ENCODE results near the gene KIRREL2. TPM values are rescaled to one million over a fixed set of nuclear protein-coding genes. Genes with fewer than 3 reads are reported as not detected.
"Not testable (repeated sequence)": the region's sequence is repeated elsewhere in the genome, so short reads cannot be mapped to it uniquely, and the experiment has no call there.

Gene KIRREL2
- 10 to 100 TPM in 3 of 4 donors, 1 to 10 TPM in 1; 7.7 to 12.8 (median 11.5) TPM for polyA plus RNA-seq (ENCODE audit: insufficient read length in 4 of 4)

- no peak for DNase-seq (ENCODE audit: low read depth in 4 of 4, low spot score in 2 of 4)
Observed at GRCh38 chr19:35856546-35857149, at the start of gene KIRREL2. Gene KIRREL2, plus strand, starts transcription at chr19:35856911. Its CDS starts 209 bp downstream, at chr19:35857120.

- no peak for DNase-seq (ENCODE audit: low read depth in 4 of 4, low spot score in 2 of 4)
Observed at GRCh38 chr19:35807633-35808032, 49.1 kb upstream of the KIRREL2 start.

GRCh38 chr19:35811317-35812219 is 45.1 kb upstream of the KIRREL2 start:
- DNase-seq (ENCODE audit: low read depth in 4 of 4, low spot score in 2 of 4) = no peak

DNA sequence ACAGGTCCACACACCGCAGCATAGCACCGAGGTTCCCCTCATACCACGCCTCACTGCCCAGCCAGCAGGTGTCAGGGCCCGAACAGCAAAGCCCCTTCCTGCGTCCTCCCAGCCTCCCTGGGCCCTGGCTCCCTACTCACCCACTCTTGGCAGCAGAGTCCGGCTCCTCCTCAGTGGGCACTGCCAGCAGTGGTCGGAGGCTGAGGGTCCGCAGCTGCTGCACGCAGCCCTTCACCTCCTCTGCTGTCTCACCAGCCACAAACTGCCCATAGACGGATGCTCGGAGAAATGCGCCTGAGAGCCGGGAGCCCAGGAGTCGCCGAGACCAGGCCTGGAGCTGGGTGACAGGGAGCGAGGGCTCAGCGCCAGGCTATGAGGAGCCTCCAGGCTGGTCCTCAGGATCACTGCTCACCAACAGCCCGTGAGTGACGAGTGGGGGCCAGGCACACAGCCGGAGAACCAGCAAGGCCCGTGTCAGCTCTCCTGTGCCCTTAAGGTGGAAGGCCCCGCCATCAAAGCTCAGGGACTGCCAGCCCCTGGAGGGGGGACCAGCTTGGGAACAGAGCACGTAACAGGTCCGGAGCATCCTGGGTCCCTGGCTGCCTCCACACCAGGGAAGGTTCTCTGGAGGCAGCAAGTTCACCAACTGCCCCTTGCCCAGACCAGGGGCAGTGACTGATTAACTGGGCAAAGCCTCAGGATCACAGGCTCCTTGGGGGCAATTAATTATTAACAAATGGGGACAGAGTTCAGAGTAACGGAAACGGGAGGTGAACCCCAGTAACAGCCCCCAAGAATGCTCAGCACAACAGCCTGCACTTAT is 44.3 kb upstream of the KIRREL2 start, which contains the start of gene PRODH2:
TSS of gene PRODH2 (minus strand) at position 626 of the 823 bp plus-strand sequence. CDS start at position 586, 40 bp downstream.
- DNase-seq (ENCODE audit: low read depth in 4 of 4, low spot score in 2 of 4) = no peak

- DNase-seq (ENCODE audit: low read depth in 4 of 4, low spot score in 2 of 4) = no peak
Observed at GRCh38 chr19:35813043-35813890, 43.4 kb upstream of the KIRREL2 start.

DNA sequence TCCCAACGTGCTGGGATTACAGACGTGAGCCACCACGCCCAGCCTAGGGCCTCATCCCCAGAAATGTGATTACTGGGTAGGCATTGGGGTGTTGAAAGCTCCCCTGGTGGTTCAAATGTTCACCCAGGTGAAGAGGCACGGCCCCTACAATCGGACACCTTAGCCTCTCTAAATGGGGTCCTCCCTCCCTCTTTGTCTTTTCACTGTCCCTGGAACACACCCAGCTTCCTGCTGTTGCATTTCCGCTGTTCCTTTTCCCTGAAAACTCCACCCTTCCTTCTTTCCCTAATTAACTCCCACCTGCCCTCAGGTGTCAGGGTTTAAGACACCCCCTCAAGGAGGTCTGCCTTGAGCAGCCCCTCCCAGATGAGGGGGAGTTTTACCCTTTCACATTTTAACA is 40.4 kb upstream of the KIRREL2 start:
- DNase-seq (ENCODE audit: low read depth in 4 of 4, low spot score in 2 of 4) = no peak

DNA sequence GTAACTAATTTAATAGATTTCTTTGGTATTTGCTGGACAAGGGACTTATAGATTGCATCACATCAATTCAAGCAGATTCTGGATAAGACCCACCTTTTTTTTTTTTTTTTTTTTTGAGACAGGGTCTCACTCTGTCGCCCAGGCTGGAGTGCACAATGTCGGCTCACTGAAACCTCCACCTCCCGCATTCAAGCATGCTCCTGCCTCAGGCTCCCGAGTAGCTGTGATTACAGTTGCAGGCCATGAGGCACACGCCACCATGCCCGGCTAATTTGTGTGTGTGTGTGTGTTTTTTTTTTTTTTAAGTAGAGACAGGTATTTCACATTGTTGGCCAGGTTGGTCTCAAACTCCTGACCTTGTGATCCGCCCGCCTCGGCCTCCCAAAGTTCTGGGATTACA is 39.9 kb upstream of the KIRREL2 start:
- no peak for DNase-seq (ENCODE audit: low read depth in 4 of 4, low spot score in 2 of 4)

DNA sequence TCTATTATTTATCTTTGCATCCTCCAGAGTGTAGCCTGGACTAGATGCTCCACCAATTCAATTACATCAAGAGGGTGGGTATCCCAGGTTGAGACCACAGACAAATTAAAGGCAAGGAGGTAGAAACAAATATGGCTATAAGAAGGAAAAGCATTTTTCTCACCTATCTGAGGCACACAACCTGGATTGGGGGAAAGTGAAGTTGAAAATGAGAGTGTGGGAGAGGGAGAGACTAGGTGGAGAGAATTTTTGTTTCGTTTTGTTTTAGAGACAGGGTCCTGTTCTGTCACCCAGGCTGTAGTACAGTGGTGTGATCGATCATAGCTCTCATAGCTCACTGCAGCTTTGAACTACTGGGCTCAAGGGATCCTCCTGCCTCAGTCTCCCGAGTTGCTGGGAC is 38.3 kb upstream of the KIRREL2 start:
- DNase-seq (ENCODE audit: low read depth in 4 of 4, low spot score in 2 of 4) = no peak

GRCh38 chr19:35822579-35822978 is 34.1 kb upstream of the KIRREL2 start:
- DNase-seq (ENCODE audit: low read depth in 4 of 4, low spot score in 2 of 4) = no peak

DNA sequence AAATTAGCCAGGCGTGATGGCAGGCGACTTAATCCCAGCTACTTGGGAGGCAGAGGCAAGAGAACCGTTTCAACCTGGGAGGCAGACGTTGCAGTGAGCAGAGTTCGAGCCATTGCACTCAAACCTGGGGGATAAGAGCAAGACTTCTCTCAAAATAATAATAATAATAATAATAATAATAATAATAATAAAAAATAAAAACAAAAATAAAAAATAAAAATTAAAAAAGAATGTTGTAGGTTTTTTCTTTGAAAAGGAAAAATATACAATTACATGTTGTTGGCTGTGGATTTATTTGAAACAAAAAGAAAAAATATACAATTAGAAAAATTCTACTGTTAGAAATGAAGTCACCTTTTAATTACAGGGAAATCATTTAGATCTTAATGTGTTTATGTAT is 32.6 kb upstream of the KIRREL2 start:
- DNase-seq (ENCODE audit: low read depth in 4 of 4, low spot score in 2 of 4) = no peak

- DNase-seq (ENCODE audit: low read depth in 4 of 4, low spot score in 2 of 4) = peak; percentile 56 to 89 (median 72)
Observed at GRCh38 chr19:35828692-35829301, 27.9 kb upstream of the KIRREL2 start.

DNA sequence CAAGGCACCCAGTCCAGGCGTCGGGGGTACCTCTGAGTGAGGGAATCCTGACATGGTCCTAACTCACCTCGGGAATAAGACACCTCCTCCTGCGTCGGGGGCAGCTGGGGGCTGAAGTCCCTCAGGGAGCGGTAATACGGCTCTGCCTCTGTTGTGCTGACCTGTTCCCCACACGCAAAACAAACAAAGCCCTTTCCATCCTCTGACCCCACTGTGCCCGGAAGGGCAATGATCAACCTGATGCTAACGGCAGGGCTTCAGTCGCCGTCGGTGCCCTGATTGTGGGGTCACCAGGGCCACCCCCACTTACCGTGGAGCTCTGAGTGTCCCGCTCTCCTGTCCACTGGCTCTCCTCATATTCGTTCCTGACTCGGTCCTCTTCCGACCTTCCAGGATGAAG is 25.7 kb upstream of the KIRREL2 start:
- no peak for DNase-seq (ENCODE audit: low read depth in 4 of 4, low spot score in 2 of 4)

DNA sequence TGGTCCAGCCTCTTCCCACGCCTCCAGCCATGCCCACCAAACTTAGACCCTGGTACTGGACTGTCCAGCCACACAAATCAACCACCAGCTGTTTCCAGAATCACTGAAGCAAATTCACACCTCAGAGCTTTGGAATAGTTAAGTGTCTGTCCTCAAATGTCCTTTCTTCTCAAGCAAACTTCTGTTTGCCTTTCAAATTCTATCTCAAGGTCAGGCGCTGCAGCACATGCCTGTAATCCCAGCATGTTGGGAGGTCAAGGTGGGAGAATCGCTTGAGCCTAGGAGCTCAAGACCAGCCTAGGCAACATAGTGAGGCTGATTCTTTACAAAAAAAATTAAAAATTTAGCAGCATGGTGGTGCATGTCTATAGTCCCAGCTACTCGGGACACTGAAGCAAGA is 24.7 kb upstream of the KIRREL2 start:
- DNase-seq (ENCODE audit: low read depth in 4 of 4, low spot score in 2 of 4) = no peak

DNA sequence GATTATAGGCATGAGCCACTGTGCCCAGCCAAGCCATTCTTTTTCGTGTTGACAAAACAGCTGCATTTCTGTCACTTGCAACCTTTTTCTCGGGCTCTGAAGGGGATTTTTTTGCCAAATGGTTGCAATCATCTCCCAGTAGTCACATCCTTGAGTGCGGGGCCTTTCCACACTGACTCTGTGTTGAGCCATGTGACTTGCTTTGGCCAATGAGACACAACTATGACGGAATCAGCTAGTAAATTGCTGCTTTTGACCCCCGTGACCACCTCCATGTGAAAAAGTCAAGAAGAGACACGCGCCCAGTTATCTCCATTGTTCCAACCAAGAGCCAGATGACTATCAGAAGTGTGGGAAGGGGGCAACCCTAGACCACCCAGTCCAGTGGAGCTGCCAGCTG is 22.7 kb upstream of the KIRREL2 start:
- DNase-seq (ENCODE audit: low read depth in 4 of 4, low spot score in 2 of 4) = no peak

DNA sequence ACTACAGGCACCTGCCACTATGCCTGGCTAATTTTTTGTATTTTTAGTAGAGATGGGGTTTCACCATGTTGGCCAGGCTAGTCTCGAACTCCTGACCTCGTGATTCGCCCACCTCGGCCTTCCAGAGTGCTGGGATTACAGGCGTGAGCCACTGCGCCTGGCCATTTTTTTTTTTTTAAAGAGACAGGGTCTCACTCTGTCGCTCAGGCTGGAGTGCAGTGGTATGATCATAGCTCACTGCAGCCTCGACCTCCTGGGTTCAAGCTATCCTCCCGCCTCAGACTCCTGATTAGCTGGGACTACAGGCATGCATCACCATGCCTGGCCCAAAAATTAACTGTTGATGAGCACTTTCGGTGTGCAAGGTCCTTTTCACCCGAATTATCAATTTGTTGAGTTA is 20.6 kb upstream of the KIRREL2 start:
- DNase-seq (ENCODE audit: low read depth in 4 of 4, low spot score in 2 of 4) = not testable (repeated sequence)

GRCh38 chr19:35841961-35842595 is 14.6 kb upstream of the KIRREL2 start:
- DNase-seq (ENCODE audit: low read depth in 4 of 4, low spot score in 2 of 4) = no peak

- DNase-seq (ENCODE audit: low read depth in 4 of 4, low spot score in 2 of 4) = no peak
Observed at GRCh38 chr19:35842666-35843272, 13.9 kb upstream of the KIRREL2 start.

- no peak for DNase-seq (ENCODE audit: low read depth in 4 of 4, low spot score in 2 of 4)
Observed at GRCh38 chr19:35843676-35844481, 12.8 kb upstream of the KIRREL2 start.
